Stimulated activated CD8-positive, alpha-beta memory T cell treated with anti-CD3 and anti-CD28 coated beads, Interleukin-4, amount 100 ng/mL, for 48 hours (primary cell): ENCODE data around the gene PMS2.
"Not testable (repeated sequence)": the region's sequence is repeated elsewhere in the genome, so short reads cannot be mapped to it uniquely, and the experiment has no call there.

Experiments used
- DNase-seq: peaks from one replicate; pipeline ENCODE4 v3.0.0-alpha.2; 2020

The PMS2 gene

DNA sequence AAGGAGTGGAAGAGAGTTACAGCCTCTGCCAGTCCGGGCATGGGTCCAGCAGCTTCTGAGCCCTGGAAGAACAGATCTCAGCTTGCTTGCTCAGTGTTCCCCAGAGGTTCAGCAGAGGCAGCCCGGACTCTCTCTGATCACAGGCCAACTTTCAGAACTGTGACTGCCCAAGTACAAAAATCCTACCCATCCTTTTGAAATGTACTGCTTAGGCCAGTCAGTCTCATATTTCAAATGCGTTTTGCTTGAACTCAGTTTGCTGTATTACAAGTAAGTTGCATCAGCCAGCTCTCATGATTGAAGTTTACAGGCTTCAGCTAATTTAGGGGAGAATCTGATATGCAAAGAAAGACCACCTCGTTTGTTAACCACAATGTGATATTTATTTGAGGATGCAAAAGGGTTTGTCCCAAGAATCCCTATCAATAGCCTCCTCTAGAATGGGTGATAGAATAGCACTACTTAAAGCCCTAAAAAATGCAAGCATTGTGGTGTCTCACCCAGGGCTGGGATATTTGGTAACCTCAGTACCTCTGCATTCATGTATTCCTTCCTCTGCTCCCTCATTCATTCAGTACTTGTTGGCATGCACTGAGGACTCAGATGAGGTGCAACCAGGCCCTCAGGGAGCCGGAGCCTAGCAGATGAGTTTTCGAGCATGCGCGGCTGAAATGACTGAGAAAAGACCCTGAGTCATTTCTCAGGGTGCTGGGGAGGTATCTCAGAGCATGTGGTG lies 7.2 kb upstream of the PMS2 start:
- DNase-seq = peak; percentile 41

DNA sequence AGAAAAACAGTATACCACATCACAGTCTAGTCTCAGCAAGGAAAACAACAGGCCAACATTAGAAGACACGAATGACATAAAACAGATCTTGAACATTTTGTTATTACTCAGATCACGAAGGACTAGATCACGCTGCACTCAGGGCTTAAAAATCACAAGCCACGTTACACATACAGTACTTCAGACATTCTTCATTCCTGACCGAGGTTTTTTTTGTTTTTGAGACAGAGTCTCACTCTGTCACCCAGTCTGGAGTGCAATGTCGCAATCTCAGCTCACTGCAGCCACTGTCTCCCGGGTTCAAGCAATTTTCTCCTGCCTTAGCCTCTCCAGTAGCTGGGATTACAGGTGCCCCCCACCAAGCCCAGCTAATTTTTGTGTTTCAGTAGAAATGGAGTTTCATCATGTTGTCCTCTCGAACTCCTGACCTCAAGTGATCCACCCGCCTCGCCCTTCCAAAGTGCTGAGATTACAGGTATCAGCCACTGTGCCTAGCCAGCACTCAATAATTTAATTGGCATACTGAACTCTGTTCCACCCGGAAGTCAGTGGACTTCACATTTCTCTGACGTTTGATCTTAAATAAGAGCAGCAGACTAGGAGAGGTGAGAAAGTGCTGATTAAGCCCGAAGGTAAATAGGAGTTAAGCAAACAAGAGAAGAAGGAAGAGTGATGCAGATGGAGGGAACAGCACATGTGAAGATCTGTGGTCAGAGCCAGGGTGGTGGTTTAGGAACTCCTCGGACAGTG lies 3.7 kb upstream of the PMS2 start:
- no peak for DNase-seq

DNA sequence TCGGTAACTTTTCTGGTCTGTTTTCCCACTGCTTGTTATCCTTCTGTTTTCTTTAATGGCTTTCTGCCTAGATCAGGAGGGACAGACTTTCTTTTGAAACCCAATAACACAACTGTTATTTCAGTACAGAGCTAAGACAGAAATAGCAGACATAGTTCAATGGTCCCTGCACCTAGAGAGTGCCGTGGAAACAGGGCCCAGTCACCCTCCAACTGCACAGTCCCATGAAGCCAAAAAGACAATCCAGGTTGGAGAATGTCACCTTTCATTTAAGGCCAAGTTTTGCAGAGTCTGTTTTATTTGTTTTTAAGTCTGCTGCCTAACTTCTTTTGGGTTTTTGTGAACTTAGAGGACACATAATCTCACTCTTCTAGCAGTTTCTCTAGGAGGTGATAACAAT lies 2.7 kb upstream of the PMS2 start:
- DNase-seq = no peak

DNA sequence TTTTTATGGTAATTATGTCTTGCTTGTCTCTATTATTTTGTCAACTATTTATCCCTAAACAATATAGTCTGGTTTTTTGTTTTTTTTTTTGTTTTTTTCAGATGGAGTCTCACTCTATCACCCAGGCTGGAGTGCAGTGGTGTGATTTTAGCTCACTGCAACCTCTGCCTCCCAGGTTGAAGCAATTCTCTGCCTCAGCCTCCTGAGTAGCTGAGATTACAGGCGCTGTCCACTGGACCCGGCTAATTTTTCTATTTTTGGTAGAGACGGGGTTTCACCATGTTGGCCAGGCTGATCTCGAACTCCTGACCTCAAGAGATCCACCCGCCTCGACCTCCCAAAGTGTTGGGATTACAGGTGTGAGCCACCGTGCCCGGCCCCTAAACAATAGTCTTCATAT lies 1.5 kb upstream of the PMS2 start:
- DNase-seq = not testable (repeated sequence)

DNA sequence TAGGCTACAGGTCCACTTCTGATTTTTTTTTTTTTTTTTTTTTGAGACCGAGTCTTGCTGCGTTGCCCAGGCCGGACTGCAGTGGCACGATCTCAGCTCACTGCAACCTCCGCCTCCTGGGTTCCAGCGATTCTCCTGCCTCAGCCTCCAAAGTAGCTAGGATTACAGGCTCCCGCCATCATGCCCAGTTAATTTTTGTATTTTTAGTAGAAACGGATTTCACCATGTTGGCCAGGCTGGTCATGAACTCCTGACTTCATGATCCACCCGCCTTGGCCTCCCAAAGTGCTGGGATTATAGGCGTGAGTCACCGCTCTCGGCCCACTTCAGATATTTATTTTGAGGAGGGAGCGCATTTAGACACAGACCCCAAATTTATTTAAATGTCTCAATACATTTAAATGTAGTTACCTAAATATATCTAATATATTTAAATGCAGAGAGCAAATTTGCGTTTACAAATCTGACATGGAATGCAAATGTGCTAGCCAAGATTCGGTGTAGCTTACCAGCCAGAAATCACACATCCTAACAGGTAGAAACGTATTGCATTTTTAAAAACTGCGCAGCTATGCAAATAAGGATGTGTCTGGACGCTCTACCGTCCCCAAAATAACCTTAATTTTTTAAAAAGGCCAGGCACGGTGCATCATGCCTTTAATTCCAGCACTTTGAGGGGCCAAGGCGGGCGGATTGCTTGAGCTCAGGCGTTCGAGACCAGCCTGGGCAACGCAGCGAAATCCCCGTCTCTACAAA lies 836 bp downstream of the PMS2 start:
- DNase-seq = not testable (repeated sequence)

DNA sequence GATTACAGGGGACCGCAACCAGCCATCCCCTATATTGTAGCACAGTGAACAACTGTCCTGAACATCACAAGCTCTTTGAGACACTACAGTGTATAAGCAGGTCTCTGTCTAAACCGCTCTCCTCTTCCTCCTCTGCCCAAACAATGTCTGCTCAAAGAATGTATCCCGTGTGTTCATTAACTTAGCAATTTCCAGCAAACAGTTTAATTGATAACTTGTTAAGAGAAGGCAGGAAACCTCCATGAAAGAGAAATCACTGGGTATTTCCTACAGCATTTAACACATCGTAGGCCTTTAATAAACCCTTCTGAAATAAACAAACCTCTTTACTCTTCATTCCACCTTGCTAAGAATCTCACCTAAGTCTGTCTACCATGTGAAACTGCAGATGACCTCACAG lies 1.5 kb downstream of the PMS2 start:
- no peak for DNase-seq

DNA sequence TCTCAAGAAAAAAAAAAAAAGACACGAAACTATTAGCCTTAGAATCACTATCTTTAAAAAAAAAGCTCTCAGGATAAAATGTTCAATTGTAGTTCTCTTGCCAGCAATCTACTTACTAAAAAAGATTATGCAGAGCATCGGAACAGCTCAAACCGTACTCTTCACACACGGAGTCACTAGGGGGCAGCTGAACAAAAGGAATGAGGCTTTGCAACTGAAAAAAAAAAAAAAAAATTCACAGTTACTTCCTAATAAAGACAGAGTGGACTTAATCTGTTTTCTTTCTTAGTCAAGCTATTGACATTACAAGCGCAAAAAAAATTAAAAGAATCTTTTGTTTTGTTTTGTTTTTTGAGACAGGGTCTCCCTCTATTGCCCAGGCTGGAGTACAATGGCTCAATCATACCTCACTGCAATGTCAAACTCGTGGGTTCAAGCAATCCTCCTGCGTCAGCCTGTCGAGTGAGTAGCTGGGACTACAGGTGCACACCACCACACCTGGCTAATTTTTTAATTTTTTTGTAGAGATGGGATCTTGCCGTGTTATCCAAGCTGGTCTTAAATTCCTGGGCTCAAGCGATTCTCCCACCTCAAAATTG lies 11.5 kb downstream of the PMS2 start:
- no peak for DNase-seq

DNA sequence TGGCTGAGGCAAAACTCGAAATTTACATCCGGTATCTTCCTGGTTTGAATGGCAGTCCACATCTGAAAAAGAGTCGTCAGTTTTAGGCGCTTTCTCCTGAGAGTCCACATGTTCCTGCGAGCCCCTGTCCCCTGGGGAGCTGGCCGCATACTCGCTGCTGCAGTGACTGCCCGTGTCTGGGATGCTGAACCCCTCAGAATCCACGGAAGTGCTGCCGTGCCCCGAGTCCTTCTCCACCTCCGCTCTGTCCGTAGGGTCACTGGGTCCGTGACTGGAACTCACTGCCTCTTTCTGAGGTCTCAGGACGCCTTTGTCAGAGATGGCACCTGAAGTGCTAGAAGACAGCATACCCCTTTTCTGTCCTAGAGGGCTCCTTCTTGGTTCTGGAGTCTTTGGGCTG lies 21.8 kb downstream of the PMS2 start:
- DNase-seq = not testable (repeated sequence)

DNA sequence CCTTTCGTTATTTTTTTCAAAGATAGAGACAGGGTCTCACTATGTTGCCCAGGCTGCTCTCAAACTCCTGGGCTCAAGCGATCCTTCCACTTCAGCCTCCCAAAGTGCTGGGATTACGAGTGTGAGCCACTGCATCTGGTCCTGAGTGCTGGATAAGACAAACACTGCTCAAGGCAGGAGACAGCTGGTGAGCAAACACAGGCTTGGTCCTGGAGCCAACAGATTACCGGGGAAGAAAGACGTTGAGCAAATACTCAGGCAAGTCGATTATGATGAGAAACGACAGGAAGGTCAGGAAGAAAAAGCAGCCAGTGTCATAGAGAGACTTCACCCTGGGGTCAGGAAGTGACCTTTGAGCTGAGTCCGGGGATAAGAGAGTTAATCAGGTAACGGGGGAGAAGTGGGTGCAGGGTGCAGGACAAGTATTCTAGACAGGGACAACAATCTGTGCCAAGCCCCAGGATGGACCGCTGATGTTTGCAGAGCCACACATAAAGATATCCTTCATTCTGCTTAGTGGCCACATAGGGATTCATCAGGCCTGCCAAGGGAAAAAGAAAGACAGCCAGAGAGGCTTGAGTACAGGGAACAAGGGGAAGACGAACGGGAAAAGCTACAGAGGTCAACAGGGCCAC lies 29.1 kb downstream of the PMS2 start:
- DNase-seq = not testable (repeated sequence)

DNA sequence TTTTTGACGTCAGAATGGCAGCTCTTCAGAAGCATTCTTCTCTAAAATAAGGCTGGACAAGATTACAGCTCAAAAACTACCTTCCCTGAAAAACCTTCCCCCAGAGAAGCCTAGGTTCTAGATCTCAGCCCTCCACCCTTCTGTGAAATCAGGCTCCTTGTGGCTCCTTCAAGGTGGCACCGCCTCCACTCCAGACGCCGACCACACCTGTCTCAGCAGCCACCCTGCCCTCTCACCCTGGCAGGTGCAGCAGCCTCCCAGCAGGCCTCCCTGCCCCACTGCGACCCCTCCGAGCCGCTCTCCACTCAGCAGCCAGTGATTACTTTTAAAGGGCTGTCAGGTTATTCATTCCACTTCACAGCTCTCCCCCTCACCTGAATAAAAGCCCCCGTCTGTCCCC lies 35.3 kb downstream of the PMS2 start:
- not testable (repeated sequence) for DNase-seq

DNA sequence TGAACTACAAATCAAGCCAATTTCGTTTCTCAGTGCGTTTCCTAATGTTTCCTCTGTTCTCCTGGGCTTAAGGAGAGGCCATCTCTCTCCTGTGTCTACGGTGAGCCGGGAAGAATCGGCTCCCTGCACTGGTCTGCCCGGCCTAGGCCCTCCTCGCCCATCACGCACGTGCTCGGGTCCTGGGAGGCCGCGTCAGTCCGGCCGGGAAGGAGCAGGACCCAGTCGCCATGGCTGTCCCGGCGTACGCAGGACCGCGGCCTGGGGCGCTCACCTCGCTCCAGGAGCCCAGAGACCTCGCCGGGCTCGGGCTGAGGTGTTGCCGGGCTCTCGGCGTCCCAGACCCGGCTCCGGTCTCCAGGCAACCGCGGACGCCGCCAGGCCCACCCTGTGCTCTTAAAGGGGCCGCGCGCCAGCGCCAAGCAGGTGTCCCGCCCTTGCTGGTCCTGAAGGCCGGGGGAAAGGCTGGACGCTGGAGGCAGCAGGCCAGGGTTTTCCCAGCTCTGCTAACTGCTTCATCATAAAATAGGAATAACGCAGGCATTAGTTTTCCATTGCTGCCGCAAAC lies 38.4 kb downstream of the PMS2 start, which contains the start of gene RSPH10B:
Gene RSPH10B (minus strand): TSS at position 343 of the 565 bp plus-strand sequence. CDS start 3,573 bp downstream, outside the sequence.
- not testable (repeated sequence) for DNase-seq

DNA sequence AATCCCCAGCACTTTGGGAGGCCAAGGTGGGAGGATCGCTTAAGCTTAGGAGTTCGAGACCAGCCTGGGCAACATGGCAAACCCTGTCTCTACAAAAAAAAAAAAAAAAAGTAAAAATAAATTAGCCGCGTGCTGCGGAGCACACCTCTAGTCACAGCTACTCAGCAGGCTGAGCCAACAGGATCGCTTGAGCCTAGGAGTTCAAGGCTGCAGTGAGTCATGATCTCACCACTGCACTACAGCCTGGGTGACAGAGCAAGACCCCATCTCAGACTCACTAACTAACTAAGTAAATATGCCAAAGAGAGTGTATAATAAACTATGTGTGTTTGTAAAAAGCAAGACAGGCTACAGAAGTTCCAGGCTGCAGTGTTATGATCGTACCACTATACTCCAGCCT lies 45.0 kb downstream of the PMS2 start:
- DNase-seq = not testable (repeated sequence)

DNA sequence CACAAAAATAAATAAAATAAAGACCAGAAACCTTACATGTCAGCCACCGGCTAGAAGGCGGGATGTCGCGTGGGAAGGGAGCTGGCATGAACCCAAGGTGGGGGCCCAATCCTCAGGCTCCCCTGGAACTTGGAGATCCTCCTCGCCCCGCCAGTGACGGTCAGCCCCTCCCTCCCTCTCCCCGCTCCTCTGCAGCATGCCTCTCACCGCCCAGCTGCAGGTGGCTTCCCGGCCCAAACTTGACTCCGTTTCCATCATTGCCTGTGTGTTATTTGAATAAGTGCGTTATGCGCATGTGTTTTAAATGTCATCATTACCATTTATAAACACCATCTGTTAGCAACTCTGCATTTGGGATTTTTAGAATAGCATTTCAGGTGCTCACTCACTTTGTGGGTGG lies 45.6 kb downstream of the PMS2 start:
- not testable (repeated sequence) for DNase-seq

DNA sequence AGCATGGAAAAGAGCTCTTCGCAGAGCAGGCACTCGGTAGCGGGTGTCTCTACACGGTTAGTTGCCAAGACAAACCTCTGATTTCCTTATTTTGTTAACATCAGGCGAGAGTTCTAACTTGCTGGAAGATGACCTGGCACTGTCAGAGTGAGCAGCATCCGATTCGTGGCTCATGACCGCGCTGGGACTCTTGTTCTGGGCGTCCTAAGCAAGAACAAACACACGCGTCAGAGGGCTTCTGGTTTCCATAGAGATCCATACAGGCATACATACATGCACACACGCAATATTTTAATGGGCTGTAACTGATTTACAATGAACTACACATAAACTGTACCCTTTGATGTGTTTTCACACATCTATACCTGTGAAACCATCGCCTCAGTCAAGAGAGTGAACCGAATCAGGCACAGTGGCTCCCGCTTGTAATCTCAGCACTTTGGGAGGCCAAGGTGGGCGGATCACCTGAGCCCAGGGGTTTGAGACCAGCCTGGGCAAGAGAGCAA lies 73.9 kb downstream of the PMS2 start:
- not testable (repeated sequence) for DNase-seq

DNA sequence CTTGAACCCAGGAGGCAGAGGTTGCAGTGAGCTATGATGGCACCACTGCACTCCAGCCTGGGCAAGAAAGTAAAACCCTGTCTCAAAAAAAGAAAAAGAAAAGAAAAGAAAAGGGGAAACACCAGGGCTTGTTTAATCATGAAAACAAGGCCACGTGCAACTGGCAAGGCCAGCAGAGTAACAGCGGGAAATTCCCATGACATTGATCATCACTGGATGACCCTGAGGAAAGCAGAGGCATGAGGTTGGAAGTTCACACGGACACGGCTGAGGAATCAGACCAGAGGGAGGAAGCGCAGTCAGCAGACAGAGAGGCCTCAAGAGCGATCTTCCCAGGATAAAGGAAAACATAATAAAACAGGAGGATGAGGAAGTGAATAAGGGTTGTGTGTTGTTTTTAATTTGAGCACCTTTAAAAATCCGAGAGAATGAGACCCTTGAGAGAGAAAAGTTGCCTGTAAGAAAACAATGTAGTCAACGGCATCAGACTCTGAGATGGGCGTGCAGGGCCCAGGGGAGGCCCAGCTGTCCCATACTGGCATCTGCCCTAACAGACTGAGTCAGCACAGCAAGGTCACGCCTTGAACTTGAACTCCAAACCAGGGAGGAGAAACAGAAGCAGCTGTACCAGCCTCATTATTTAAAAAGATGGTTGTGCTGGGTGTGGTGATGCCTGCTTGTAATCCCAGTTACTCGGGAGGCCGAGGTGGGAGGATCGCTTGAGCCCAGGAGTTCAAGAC lies 76.8 kb downstream of the PMS2 start:
- DNase-seq = not testable (repeated sequence)

DNA sequence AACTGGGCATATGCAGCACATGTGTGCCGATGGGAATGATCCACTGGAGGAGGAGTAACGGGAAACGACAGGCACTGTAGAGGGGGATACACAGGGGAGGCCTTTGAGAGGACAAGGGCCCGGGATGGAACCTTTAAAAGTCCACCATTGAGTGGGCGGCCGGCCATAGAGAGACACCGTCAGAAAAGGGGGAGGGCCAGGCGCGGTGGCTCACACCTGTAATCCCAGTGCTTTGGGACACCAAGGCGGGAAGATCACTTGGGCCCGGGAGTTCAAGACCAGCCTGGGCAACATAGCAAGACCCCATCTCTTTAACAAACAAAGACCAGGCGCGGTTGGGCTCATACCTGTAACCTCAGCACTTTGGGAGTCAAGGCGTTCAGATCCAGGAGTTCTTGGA lies 77.6 kb downstream of the PMS2 start:
- DNase-seq = not testable (repeated sequence)

DNA sequence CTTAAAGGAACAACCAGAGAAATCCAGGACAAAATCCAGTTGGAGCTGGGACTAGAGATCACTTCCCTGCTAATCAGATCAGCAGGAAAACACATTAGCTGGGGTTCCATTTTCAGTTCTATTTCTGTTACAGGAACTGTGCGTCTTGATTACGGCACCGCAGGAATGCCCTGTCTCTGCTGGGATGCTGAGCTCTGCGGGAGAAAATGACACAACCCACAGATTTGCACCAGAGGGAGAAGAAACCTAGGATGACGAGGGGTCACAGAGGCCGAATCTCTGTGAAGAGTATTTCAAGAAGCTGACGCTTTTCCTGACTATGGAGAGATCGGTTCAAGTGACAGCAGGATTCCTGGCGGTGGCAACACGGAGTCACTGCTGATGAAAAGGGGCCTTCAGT lies 78.6 kb downstream of the PMS2 start:
- not testable (repeated sequence) for DNase-seq

DNA sequence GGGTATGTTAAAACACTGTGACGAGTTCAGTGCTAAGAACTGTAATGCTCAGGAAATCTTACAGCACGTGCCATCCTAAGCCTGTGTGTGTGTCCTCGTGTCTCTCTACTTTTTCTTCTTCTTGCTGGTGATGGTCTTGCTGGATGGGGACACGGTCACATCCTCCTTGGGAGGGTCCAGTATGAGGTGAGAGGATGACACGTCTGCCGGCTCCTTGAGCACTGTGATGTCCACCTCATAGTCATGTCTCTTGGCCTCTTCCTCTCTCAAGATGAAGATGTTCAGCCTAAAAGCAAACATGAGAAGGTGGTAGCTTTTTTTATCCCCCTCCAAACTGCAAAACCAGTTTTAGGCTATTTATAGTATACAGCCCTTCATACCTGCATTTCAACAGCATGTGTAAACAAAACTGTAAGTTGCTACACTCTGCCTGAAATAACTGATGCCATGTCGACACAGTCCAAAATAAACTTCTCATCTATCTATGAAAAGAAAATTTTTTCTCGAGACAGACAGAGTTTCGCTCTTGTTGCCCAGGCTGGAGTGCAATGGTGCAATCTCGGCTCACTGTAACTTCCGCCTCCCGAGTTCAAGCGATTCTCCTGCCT lies 82.5 kb downstream of the PMS2 start:
- DNase-seq = not testable (repeated sequence)

DNA sequence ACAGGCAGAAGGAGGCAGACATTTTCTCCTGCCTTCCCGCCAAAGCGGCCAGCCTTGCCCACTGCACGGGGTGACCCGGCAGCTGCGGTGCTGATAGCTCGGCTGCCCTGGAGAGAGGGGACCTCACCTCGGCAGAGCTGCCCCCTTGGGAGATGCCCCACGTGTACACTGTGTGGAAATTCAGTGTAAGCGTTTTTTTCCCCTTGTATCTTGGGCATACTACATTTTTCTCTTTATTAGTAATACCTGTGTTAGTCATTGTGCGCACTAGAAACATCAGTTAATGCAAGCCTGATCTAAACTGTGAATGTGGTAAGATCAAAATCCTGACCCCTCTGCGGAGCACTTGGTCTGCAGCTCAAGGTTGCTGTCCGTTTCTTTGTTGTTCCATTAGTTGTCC lies 84.2 kb downstream of the PMS2 start:
- not testable (repeated sequence) for DNase-seq

DNA sequence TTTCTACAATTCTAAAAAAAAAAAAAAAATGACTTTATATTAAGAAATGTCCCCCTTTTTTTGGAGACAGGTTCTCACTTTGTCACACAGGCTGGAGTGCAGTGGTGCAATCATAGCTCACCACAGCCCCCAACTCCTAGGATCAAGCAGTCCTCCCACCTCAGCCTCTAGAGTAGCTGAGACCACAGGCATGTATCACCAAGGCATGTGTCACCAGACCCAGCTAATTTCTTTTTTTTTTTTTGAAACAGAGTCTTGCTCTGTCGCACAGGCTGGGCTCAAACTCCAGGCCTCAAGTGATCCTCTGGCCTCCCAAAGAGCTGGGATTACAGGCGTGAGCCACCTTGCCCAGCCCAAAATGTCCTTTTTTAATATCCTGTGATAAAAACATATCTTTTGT lies 84.7 kb downstream of the PMS2 start:
- DNase-seq = not testable (repeated sequence)
